Endothelial cell of umbilical vein (primary cell): Measurements from ENCODE around the gene CARD11. TPM values are rescaled to one million over a fixed set of nuclear protein-coding genes. Genes with fewer than 3 reads are reported as not detected.

ENCODE experiments used
- BruUV-seq: library from RNA; stranded (reverse); fragments of 400-500 nt; replicated peaks from 2 replicates; lab custom pipeline; 2021; lab: Mats Ljungman, UMichigan
- CTCF ChIA-PET: fragments of 300-600, 350-600 bp; sonication (Branson Sonifier 250); formaldehyde crosslinking; loops from one replicate; lab custom pipeline; 2021; ENCODE audit warnings: antibody characterized with exemption, inconsistent platforms; lab: Charles Lee
- POLR2A ChIA-PET: fragments of 300-600, 350-600 bp; sonication (Branson Sonifier 250); formaldehyde crosslinking; loops from one replicate; lab custom pipeline; 2021; ENCODE audit warnings: antibody characterized with exemption, inconsistent platforms; lab: Charles Lee
- DNase-seq: peaks from one replicate; pipeline ENCODE4 v3.0.0-alpha.2; 2011; ENCODE audit warnings: low read depth, low spot score
- FAIRE-seq: peaks from 2 replicates; lab custom pipeline; 2011; peaks lifted over from hg19 to GRCh38; lab: Jason Lieb, UNC
- H2AFZ ChIP-seq: 2 replicates; pipeline ENCODE4 v1.6.0; 2012; ENCODE audit warnings: low read depth, low read length, control low read depth, inconsistent platforms
- H3K27ac ChIP-seq: 2 replicates; pipeline ENCODE4 v1.5.1; 2011; ENCODE audit warnings: low read depth, mild to moderate bottlenecking, control low read depth, low read length, moderate library complexity; ENCODE audit not compliant: insufficient read depth
- H3K27me3 ChIP-seq, 2 experiments: 2 replicates each; pipeline versions ENCODE4 v1.6.0 to v1.6.1; 2011; ENCODE audit warnings: low read length in 2 of 2, mixed read lengths in 1 of 2; ENCODE audit not compliant: control insufficient read depth in 2 of 2, insufficient read depth in 2 of 2
- H3K36me3 ChIP-seq, 2 experiments: 2 replicates in 1 of 2; 3 replicates in 1 of 2; pipeline ENCODE4 v1.5.1; 2011; ENCODE audit warnings: low read length in 2 of 2, mild to moderate bottlenecking in 1 of 2, moderate library complexity in 1 of 2; ENCODE audit not compliant: control insufficient read depth in 2 of 2, insufficient read depth in 2 of 2; ENCODE audit errors: extremely low read depth in 1 of 2
- H3K4me1 ChIP-seq: 3 replicates; pipeline ENCODE4 v1.5.1; 2011; ENCODE audit warnings: mild to moderate bottlenecking, low read length; ENCODE audit not compliant: control insufficient read depth, insufficient read depth; ENCODE audit errors: extremely low read depth
- H3K4me2 ChIP-seq: 2 replicates; pipeline ENCODE4 v1.6.1; 2011; ENCODE audit warnings: low read length, control low read depth, mixed read lengths; ENCODE audit not compliant: insufficient read depth
- H3K4me3 ChIP-seq, 3 experiments: fragments of 200-600 bp in 1 of 3; sonication (generic), shearing (Covaris generic) in 1 of 3; replicated peaks in 1 of 3; 2 replicates each; pipeline ENCODE4 v1.5.1; 2011 to 2016; ENCODE audit warnings: control low read depth in 3 of 3, low read length in 3 of 3, mild to moderate bottlenecking in 2 of 3, inconsistent platforms in 1 of 3, low read depth in 1 of 3, moderate library complexity in 1 of 3; ENCODE audit not compliant: insufficient read depth in 1 of 3
- H3K79me2 ChIP-seq: 2 replicates; pipeline ENCODE4 v1.6.0; 2012; ENCODE audit warnings: low read length, inconsistent platforms; ENCODE audit not compliant: control insufficient read depth, insufficient read depth
- H3K9ac ChIP-seq: replicated peaks from 2 replicates; pipeline ENCODE3; 2011; ENCODE audit warnings: low read length, control low read depth; ENCODE audit not compliant: insufficient read depth; ENCODE audit errors: extremely low read depth
- H3K9me1 ChIP-seq: replicated peaks from 3 replicates; pipeline ENCODE4 v1.6.0; 2011; ENCODE audit warnings: mild to moderate bottlenecking, low read length; ENCODE audit not compliant: control insufficient read depth, insufficient read depth; ENCODE audit errors: extremely low read depth
- H3K9me3 ChIP-seq: replicated peaks from 2 replicates; pipeline ENCODE4 v1.5.1; 2012; ENCODE audit warnings: low read length, inconsistent platforms; ENCODE audit not compliant: control insufficient read depth, insufficient read depth
- H4K20me1 ChIP-seq: replicated peaks from 2 replicates; pipeline ENCODE3; 2011; ENCODE audit warnings: mild to moderate bottlenecking, low read length; ENCODE audit not compliant: control insufficient read depth, insufficient read depth; ENCODE audit errors: extremely low read depth
- CTCF ChIP-seq, 2 donors: IDR thresholded peaks; 1 replicate in 1 of 2; 2 replicates in 1 of 2; pipeline ENCODE4 v1.5.1; 2011; ENCODE audit warnings: low read length in 2 of 2, mild to moderate bottlenecking in 2 of 2, moderate library complexity in 2 of 2, control low read depth in 1 of 2, inconsistent platforms in 1 of 2, low read depth in 1 of 2; ENCODE audit not compliant: insufficient read depth in 1 of 2; ENCODE audit errors: extremely low read depth in 1 of 2
- EZH2 ChIP-seq: IDR thresholded peaks from 2 replicates; pipeline ENCODE4 v1.6.1; 2012; ENCODE audit warnings: borderline replicate concordance, low read depth, mild to moderate bottlenecking, moderate library complexity, low read length, inconsistent platforms; ENCODE audit not compliant: severe bottlenecking
- FOS ChIP-seq: IDR thresholded peaks from 2 replicates; pipeline ENCODE4 v1.6.1; 2011; ENCODE audit warnings: mild to moderate bottlenecking, low read length, moderate library complexity, borderline replicate concordance; ENCODE audit not compliant: insufficient read depth
- GATA2 ChIP-seq: IDR thresholded peaks from 2 replicates; pipeline ENCODE4 v1.7.0; 2011; ENCODE audit warnings: low read depth, mild to moderate bottlenecking, moderate library complexity, mixed read lengths, low read length; ENCODE audit not compliant: insufficient read length, insufficient read depth
- JUN ChIP-seq: IDR thresholded peaks from 2 replicates; pipeline ENCODE4 v1.6.1; 2011; ENCODE audit warnings: borderline replicate concordance, low read depth; ENCODE audit not compliant: insufficient read length, insufficient read depth
- MYC ChIP-seq: IDR thresholded peaks from one replicate; pipeline ENCODE4 v1.6.1; 2011; ENCODE audit warnings: mild to moderate bottlenecking, low read depth, low read length
- POLR2A ChIP-seq: IDR thresholded peaks from 2 replicates; pipeline ENCODE4 v1.6.1; 2012; ENCODE audit warnings: low read depth, mild to moderate bottlenecking, control low read depth, low read length
- POLR2AphosphoS5 ChIP-seq: IDR thresholded peaks from 2 replicates; pipeline ENCODE4 v1.6.1; 2012; ENCODE audit warnings: low read depth, mild to moderate bottlenecking, control low read depth, low read length, moderate library complexity; ENCODE audit not compliant: insufficient read depth
- dilution Hi-C: fragments of 300-500 bp; cut with MboI; formaldehyde crosslinking; loops from one replicate; pipeline ENCODE4 v1.15.0; 2019; ENCODE audit warnings: low sequenced_read_pairs; ENCODE audit not compliant: extremely low pct_ligation_motif_present
- intact Hi-C: fragments of 100-400 bp; cut with micrococcal nuclease; formaldehyde crosslinking; loops from one replicate; pipeline ENCODE4 v1.10.0; 2022
- polyA plus RNA-seq, 4 experiments: library from polyadenylated mRNA; depleted of rRNA in 3 of 4; stranded (reverse) in 3 of 4; unstranded in 1 of 4; fragments of >200 nt; gene quantifications; 2 replicates each; pipeline versions ENCODE4 v1.2.1 to v1.2.3, GENCODE V29; 2011 to 2012; ENCODE audit warnings: missing spikeins in 1 of 4
- total RNA-seq: library from RNA; stranded (reverse); gene quantifications from 2 replicates; pipeline ENCODE4 v1.2.3, GENCODE V29; 2021
- TF ChIP-seq, protein P1 (sequence below): IDR thresholded peaks from 2 replicates; pipeline ENCODE4 v1.6.1; 2011; ENCODE audit not compliant: insufficient read depth, insufficient read length

CARD11 gene
- total and polyA plus RNA-seq, 2 donors (not counting 3 experiments of a cell fraction or from before 2014, with no cell fraction given): 20.4 to 41.8 TPM

GRCh38 chr7:2990949-2991470 is 52.7 kb downstream of the CARD11 start:
- no peak for FAIRE-seq
- POLR2A ChIA-PET: no interaction called here
- H3K9ac ChIP-seq: no peak overlapping the region
- no TSS peak for BruUV-seq
- no peaks in the 10 kb centered on the region for H3K36me3 ChIP-seq
- CTCF ChIA-PET: interaction anchor here (0.8 to 1.4 kb wide), 2 partner anchors 9 to 14 kb away, joined by 3 to 4 read pairs; no protein-coding TSS in a partner anchor
- H4K20me1 ChIP-seq: no peaks in the 10 kb centered on the region
- no peaks in the 10 kb centered on the region for H3K27me3 ChIP-seq
- no peak for TF ChIP-seq MYC
- TF ChIP-seq POLR2A: no peak
- no peak for TF ChIP-seq EZH2
- no peak for TF ChIP-seq FOS
- TF ChIP-seq JUN: no peak
- TF ChIP-seq CTCF (IDR thresholded peaks at IDR 0.05; ENCODE audit: extremely low read depth in 1 of 2, insufficient read depth in 1 of 2, low read depth in 1 of 2, low read length in 2 of 2): no peak
- TF ChIP-seq, protein P1, sequence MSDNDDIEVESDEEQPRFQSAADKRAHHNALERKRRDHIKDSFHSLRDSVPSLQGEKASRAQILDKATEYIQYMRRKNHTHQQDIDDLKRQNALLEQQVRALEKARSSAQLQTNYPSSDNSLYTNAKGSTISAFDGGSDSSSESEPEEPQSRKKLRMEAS: no peak
- no peak for TF ChIP-seq POLR2AphosphoS5
- no peak for TF ChIP-seq GATA2
- H3K4me2 ChIP-seq: no peak overlapping the region
- no peak for DNase-seq
- H2AFZ ChIP-seq: no peak overlapping the region
- dilution Hi-C loops (no loop called here), intact Hi-C loops (no loop called here)
- no peaks in the 10 kb centered on the region for H3K79me2 ChIP-seq
- H3K9me3 ChIP-seq: no peaks in the 10 kb centered on the region
- H3K4me1 ChIP-seq: no peaks in the 10 kb centered on the region
- no peak overlapping the region for H3K4me3 ChIP-seq
- H3K27ac ChIP-seq: no peak overlapping the region
- H3K9me1 ChIP-seq: no peaks in the 10 kb centered on the region
